Activated naive CD4-positive, alpha-beta T cell treated with anti-CD3 and anti-CD28 coated beads, Interleukin-2, amount 50 U/mL, for 16 hours (primary cell): ENCODE results near the gene COIL.

Source experiments
- DNase-seq: peaks from one replicate; pipeline ENCODE4 v3.0.0-alpha.2; 2020

COIL gene

DNA sequence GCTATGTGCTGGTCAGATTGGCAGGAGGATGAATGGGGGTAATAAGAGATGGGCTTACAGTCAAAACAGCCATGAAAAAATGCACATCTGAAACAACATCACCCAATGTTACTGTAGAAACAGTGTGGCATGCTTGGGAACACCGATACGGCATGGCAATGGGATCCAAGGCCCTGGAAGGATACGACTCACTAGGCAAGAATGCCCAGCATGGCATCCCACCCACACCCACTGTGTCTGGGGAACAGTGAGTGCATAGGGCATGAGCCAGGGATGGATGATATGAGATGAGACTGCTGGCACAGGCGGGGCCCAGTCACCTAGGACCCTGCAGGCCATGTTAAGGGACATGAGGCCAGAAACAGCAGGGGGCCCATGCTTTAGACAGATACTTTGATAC, 58.5 kb downstream of the COIL start:
- DNase-seq: no peak

- DNase-seq: no peak
Observed at GRCh38 chr17:56899403-56899802, 61.4 kb downstream of the COIL start.

- no peak for DNase-seq
Observed at GRCh38 chr17:56898874-56899273, 62.0 kb downstream of the COIL start.

DNA sequence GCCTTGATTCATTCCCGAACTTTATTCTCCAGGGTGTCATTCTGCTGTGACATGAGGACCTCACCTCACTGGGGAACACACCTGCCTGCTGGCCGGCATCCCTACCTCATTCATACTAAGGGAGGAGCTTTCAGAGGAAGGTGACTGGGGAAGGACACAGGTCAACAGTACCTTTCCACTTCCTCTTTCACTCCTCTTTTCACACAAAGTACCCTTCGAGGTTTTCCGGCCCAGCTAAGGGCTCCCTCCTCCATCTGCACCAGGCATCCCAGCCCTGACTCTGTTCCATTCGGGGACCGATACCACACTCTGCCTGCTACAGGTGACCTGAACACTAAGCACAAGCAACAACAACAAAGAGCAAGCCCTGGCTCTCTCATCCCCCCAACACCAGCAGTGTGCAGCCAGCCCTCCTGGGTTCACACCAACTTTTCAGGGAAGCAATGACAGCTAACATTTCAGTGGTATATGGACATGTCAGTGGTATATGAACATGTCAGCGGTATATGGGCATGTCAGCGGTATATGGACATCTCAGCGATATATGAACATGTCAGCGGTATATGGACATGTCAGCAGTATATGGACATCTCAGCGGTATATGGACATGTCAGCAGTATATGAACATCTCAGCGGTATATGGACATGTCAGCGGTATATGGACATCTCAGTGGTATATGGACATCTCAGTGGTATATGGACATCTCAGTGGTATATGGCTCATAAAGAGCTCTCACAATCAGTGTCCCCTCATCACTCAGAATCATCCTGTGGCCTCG, 63.0 kb downstream of the COIL start:
- no peak for DNase-seq

GRCh38 chr17:56896968-56897359, 63.9 kb downstream of the COIL start:
- DNase-seq: no peak

DNA sequence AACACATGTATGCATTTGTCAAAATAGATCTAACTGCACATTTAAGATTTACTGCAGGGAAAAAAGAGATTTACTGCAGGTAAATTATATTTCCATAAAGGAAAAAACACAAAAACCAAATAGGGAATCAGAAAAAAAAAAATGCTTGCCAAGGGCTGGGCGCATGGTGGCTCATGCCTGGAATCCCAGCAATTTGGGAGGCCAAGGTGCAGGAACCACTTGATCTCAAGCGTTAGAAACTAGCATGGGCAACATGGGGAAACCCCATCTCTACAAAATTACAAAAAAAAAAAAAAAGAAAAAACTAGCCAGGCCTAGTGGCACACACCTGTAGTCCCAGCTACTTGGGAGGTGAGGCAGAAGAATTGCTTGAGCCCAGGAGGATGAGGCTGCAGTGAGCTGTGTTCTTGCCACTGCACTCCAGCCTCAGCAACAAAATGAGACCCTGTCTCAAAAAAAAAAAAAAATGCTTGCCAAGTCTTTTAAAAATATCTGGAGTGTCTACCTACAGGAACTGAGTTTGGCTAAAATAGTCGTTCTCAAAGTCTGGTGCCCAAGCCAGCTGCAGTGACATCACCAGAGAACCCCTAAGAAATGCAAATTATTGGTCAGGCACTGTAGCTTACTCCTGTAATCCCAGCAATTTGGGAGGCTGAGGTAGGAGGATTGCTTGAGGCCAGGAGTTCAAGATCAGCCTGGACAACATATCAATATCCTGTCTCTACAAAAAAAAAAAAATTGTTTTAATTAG, 64.5 kb downstream of the COIL start:
- DNase-seq: no peak

- DNase-seq: no peak
Observed at GRCh38 chr17:56894859-56895455, 65.9 kb downstream of the COIL start.

DNA sequence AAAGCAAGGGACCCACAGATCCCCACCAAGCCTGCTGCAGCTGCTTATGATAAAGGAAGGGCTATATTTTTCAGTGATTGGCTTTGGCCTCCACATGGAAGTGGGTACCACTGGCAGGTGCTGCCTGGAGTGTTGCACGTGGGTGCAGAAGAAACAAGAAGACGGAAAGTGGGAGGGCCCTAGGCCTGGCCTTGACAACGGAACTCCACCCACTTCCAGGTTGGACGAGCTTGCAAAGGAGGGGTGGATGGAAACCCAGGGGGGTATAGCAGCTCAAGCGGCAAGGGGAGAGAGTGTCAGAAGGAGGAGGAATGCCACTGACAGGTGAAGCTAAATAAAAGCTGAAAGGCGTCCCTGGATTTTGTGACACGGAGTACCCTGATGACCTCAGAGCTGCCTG, 67.3 kb downstream of the COIL start:
- DNase-seq: no peak

GRCh38 chr17:56892333-56892732, 68.5 kb downstream of the COIL start:
- DNase-seq: no peak

DNA sequence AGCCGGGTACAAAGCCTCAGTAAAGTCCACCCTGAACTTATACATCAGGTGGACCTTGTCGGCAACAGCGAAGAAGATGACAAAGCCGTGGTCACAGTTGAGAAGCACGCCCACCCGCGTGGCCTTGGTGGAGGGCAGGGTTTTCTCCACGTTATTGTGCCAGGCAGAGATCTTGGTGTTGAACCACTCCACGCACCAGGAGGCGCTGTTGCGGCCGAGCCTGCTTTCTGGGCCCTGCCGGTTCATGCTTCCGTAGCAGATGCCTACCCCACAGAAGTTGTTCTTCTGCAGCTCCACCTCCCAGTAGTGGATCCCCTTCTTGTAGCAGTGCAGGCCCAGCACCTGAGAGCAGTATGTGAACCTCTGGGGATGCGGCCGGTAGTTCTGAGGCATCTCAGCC, 69.1 kb downstream of the COIL start:
- DNase-seq: peak; percentile 64

GRCh38 chr17:56890906-56891674, 69.8 kb downstream of the COIL start:
- no peak for DNase-seq

DNA sequence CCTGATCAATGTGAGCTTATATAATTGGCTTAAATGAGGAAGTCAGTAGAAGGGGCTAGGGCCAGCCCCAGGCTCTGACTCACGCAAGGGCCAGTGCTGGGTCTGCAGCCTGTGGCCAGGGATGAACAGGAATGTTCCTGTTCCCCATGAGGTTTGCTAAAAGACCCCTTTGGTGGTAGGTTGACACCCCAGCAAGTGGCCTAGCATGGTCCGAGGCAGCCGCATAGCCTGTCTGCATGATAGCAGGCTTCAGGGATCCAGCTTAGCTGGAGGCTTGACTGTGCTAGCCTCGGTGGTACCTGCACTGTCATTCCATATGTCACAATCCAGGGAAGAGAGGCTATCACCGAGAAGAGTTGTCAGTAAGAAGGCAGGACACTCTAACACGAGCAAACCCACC, 70.5 kb downstream of the COIL start:
- no peak for DNase-seq
